ENCODE measurements around the gene NDC1.

- TF ChIP-seq CTCF (IDR thresholded peaks at IDR 0.05) (no peak), ZFX (IDR thresholded peaks at IDR 0.05; ENCODE audit: borderline replicate concordance) (no peak)
Measured at GRCh38 chr1:53850082-53850673, 12.1 kb upstream of the NDC1 start.
